ENCODE measurements around the gene SAPCD1. TPM values are rescaled to one million over a fixed set of nuclear protein-coding genes. Genes with fewer than 3 reads are reported as not detected.

The SAPCD1 gene
- total RNA-seq, 1 experiment from 2014 or later = 13.7 TPM

- TF ChIP-seq E2F4 (CRISPR knock-in tag; IDR thresholded peaks at IDR 0.05; ENCODE audit: borderline replicate concordance, low read depth) (no peak), CDX4 (CRISPR knock-in tag; IDR thresholded peaks at IDR 0.05; ENCODE audit: borderline replicate concordance) (no peak; the same call in 1 of the 2 replicates), ZBTB43 (CRISPR knock-in tag; IDR thresholded peaks at IDR 0.05) (no peak), ARID4B (CRISPR knock-in tag; IDR thresholded peaks at IDR 0.05; ENCODE audit: borderline replicate concordance) (no peak), TCF7 (CRISPR knock-in tag; IDR thresholded peaks at IDR 0.05; ENCODE audit: low read depth) (no peak), TP53 (CRISPR knock-in tag; IDR thresholded peaks at IDR 0.05) (no peak), ZNF232 (CRISPR knock-in tag; IDR thresholded peaks at IDR 0.05) (no peak), RORB (CRISPR knock-in tag; IDR thresholded peaks at IDR 0.05) (no peak), ZNF532 (CRISPR knock-in tag; IDR thresholded peaks at IDR 0.05; ENCODE audit: borderline replicate concordance) (no peak), MLX (CRISPR knock-in tag; IDR thresholded peaks at IDR 0.05) (no peak), TEAD1 (CRISPR knock-in tag; IDR thresholded peaks at IDR 0.05) (no peak), ATF6 (CRISPR knock-in tag; IDR thresholded peaks at IDR 0.05) (no peak), SMAD3 (CRISPR knock-in tag; IDR thresholded peaks at IDR 0.05; ENCODE audit: borderline replicate concordance) (peak; percentile 58; the same call in 1 of the 2 replicates), OVOL2 (CRISPR knock-in tag; IDR thresholded peaks at IDR 0.05; ENCODE audit: borderline replicate concordance) (no peak; the same call in 1 of the 2 replicates), GABPB1 (CRISPR knock-in tag; IDR thresholded peaks at IDR 0.05) (no peak), USF2 (CRISPR knock-in tag; IDR thresholded peaks at IDR 0.05) (no peak), NFATC4 (CRISPR knock-in tag; IDR thresholded peaks at IDR 0.05) (0 out of 2 replicates have a peak, but pooled peaks have one; percentile 0), ZNF416 (CRISPR knock-in tag; IDR thresholded peaks at IDR 0.05) (0 out of 2 replicates have a peak, but pooled peaks have one; percentile 14), SOX15 (CRISPR knock-in tag; IDR thresholded peaks at IDR 0.05) (no peak), ZNF317 (CRISPR knock-in tag; IDR thresholded peaks at IDR 0.05; ENCODE audit: borderline replicate concordance, low read depth) (no peak), ERG (CRISPR knock-in tag; IDR thresholded peaks at IDR 0.05) (no peak), GTF2I (CRISPR knock-in tag; conservative IDR thresholded peaks at IDR 0.05) (no peak)
These were observed 32.4 kb upstream of the SAPCD1 start (continued) for GRCh38 chr6:31729979-31730630.
